Fibroblast of gingiva (primary cell): Measurements from ENCODE around the gene MPST.
"Not testable (repeated sequence)": the region's sequence is repeated elsewhere in the genome, so short reads cannot be mapped to it uniquely, and the experiment has no call there.

Experiments
- DNase-seq: peaks from one replicate; pipeline ENCODE4 v3.0.0-alpha.2; 2011; ENCODE audit warnings: low read depth

MPST gene

DNA sequence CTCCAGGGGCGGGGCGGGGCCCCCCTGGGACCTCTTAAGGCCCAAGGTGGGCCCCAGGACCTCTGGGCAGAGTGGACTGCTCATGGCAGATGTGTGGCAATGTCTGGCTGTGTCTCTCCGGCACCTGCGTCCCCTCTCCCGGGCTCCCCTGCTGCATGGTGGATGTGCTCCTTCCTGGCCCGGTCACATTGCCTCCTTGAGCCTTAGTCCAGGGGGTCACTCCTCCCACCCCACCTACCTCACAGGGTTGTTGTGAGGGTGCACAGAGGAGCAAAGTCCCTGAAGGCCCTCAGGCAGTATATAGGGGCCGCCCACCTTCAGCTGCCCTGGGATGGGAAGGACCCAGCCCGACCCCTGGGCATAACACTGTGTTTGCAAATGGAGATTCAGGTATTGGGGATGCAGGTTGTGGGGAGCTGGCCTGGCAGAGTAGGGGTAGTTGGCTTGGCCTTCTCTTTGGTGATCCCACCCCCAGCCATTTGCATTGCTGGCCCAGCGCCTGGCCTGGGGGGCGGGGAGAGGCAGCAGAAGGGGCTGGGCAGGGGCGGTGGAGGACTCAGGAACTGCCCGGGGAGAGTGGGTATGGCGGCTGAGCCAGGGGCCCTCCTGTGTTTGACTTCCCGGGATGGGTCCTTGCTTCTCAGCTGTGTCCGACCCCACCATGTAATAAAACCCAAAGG lies 43.3 kb downstream of the MPST start:
- no peak for DNase-seq

DNA sequence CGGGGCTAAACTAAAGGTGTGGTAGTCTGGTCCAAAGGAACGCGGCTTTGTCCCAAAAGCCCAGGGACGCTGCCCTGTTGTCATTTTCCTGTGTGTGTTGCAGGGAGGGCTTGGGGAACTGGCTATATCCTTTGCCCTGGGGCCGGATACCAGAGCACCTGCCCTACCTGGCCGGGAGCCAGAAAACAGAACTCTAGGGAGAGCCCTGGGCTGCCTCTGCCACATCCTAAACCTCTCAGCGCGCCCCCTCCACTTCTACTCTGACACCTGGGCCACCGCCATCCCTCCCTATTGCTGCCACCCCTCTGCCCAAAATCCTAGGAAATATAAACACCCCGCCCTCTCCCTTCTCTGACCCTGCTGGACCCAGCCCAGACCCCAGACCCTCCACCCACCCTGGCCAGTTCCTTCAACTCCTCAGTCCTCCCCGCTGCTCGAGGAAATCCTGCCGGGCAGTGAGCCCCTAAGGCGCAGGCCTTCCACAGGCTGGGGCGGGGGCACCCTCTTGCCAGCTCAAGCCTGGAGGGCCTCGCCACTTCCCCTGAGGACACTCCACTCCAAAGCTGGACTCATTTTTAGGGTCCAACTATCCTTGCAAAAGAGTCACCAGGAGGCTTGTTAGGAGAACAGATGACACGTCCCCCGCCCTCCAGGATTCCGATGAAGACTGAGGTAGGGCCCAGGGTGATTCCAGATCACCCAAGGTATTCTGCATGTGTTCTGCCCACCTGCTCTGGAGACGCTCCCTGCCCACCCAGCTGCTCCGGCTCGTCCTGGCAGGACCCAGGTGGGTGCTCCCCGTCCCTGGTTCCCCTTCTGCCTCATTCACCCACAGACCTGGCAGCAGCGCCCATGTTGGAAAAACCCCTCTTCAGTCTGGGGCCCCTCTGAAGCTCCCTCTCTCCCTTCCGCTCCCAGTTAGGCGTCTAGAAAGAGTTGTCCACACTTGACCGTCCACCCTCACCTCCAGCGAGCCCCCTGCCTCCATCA lies 44.2 kb downstream of the MPST start:
- no peak for DNase-seq

DNA sequence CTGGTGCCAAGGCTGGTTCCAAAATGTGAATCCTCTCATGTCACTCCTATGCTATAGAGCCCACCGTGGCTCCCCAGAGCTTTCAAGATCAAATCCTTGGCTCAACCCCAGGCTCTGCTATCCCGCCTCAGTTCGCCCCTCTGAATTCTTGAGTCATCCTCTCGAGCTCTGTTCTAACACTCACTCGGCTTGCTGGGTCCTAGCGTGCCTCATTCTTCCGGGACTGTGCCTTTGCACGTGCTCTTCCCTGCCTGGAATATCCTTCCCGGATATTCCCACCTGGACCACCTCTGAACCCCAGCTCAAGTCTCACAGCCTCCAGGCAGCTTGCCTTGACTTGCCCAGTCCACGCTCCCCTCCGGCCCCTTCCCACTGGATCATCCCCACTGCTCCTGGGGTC lies 45.0 kb downstream of the MPST start:
- DNase-seq: no peak

DNA sequence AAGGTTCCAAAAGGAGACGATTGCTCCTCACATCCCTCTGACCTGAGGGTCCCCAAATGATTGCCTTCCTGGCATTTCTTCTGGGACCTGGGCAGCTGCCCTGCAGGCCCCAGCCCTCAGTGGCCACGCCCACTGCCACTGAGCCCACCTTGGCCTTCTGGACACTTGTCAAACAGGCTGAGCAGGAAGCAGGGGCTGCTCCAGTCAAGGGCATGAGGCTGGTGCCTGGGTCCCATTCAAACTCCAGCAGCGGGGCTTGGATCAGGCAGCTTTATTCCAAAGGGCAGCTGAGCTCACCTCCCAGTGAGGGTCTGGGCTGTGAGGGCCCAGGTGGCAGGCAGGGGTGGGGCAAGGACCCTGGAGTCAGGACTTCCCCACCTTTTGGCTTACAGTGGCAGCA lies 45.6 kb downstream of the MPST start:
- DNase-seq: no peak

DNA sequence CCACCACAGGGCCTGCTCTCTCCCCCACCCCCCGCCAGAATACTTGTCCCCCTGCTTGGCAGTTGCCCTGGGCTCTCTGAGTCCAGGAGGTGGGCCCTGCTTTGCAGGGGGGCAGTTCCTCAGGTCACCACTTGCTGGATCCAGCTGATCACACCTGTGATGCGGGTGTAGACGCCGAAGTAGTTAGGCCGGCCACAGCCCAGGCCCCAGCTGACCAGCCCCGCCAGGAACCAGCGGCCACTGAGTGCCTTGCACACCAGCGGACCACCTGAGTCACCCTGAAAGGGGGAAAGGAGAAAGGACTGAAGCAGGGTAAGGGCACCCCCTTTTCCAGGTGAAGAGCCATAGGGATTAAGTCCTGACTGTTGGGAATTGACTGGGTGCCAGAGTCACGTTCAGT lies 46.4 kb downstream of the MPST start:
- DNase-seq: no peak

DNA sequence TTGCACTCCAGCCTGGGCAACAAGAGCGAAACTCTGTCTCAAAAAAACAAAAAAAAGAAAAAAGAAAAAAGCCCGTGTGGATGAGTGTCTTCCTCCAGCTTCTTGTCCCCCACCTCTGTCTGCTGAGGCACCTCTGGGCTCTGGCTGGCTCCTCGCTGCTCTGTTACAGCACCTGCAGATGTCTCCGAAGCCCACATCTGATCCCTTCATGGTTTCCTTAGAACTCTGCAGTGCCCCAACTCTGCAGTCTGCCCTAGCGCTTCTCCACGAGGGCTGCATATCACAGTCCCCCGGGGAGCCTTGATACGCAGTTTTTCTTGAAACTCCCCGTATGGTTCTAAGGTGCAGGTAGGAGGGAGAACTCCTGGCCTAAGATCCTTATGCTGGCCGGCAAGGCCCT lies 47.9 kb downstream of the MPST start:
- DNase-seq: no peak

DNA sequence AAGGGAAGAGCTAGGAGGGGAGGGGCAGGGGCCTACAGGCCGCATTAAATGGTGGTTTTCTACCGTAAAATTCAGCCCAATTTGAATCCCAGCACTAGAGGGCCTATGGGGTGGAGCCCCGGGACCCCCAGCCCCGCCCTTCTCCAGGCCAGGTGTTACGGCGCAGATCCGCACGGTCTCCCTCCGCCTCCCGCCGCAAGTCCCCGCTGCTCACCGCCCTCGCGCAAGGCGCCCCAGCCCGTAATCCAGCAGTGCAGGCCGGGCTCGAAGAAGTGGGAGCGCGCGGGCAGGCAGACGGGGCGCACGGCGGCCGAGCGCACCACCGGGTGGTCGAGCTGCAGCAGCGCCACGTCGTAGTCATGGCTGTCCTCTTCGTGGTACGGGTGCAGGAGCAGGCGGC lies 49.3 kb downstream of the MPST start:
- no peak for DNase-seq

DNA sequence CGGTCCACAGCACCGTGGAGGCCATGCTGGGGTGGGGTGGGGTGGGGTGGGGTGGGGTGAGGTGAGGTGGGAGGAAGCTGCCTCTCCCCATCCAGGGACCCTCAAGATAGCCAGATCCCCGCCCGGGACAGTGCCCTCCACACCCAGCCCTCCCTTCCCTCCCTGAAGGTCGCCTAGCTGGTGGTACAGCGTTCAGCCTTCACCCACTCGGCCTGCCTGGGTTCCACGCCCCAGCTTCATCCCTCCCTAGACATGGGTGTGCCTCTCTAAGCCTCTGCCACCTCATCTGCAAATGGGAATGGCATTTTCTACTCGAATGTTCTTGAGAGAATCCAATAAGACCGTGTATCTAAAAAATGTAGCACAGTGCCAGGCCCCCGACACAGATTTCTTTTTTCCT lies 49.8 kb downstream of the MPST start:
- no peak for DNase-seq

DNA sequence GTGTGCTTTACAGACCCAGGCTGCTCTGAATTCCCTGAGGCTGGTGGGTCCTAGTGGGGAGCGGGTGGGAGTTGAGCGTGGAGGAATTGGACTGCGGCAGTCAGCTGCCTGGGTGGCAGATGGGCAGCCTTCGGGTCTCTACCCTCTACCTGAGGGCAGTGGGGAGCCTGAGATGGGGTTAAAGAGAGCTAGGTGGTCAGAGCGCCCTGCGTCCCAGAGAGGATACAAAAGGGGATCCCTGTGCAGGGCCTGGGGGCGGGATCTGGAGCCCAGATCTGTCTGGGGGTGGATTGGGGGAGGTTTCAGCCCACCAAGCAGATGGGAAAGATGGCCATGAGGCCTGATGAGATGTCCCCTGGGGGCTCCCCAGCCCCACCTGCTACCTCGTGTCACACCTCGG lies 50.2 kb downstream of the MPST start:
- no peak for DNase-seq

DNA sequence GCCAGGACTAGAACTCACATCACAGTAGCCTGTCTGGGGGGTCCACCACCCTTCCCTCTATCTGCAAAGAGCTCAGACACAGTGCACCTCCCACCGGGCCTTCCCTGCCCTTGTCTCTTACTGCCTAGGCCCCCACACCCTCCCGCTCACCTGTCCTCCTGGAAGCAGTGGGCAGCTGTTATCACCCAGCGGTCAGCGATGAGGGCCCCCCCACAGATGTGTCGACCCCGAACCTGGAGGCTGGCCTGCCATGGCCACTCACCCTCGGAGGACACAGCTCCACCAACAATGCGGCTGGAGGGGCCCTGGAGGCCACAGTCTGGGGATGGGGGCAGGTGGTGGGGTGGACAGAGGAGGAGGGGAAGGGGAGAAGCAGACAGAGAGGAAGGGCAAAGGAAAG lies 50.8 kb downstream of the MPST start:
- no peak for DNase-seq

DNA sequence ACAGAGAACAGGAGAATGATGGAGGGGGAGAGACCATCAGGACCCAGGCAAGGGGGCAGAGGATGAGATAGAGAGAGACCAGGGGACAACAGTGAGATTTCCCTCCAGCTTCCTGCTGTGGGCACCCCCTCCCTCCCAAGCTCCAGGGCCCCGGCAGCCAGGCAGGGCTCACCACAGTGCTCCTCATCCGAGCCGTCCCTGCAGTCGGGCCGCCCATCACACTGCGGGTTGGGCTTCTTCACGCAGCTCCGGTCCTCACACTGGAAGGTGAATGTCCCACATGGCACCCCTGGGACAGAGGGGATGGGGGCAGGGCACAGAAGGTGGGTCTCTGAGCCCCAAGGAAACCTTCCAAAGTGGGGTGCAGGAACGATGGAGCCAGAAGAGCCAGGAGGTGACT lies 51.2 kb downstream of the MPST start:
- no peak for DNase-seq

DNA sequence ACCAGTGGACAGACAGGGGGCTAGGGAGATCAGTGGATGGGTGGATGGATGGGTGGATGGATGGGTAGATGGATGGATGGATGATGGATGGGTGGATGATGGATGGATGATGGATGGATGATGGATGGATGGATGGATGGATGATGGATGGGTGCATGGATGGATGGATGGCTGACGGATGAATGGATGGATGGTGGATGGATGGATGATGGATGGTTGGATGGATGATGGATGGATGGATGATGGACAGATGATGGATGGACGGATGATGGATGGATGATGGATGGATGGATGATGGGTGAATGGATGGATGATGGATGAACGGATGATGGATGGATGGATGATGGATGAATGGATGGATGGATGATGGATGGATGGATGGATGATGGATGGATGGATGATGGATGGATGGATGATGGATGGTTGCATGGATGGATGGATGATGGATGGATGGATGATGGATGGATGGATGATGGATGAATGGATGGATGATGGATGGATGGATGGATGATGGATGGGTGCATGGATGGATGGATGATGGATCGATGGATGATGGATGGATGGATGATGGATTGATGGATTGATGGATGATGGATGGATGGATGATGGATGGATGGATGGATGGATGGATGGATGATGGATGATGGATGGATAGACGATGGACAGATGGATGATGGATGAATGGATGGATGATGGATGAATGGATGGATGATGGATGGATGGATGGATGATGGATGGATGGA lies 52.5 kb downstream of the MPST start:
- not testable (repeated sequence) for DNase-seq

DNA sequence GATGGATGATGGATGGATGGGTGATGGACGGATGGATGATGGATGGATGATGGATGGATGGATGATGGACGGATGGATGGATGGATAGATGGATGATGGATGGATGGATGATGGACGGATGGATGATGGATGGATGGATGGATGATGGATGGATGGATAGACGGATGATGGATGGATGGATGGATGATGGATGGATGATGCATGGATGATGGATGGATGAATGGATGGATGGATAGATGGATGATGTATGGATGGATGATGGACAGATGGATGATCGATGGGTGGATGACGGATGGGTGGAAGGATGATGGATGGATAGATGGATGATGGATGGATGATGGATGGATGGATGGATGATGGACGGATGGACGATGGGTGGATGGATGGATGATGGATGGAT lies 53.1 kb downstream of the MPST start:
- no peak for DNase-seq

DNA sequence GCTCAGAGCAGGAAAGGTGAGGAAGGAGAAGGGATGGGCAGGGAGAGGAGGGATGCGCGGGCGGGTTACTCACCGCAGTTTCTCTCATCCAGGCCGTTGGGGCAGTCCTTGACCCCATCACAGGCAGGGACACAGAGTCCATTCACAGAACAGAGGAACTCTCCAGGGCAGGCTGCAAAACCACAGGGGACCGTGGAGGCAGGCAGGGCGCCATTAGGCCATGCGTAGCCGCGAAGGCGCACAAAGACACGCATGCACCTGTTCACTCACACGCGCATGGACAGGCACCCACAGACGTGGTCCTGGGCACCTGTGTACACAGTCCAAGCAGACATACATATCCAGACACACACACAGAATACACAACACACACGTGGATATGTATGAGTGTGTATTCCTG lies 55.0 kb downstream of the MPST start:
- no peak for DNase-seq

DNA sequence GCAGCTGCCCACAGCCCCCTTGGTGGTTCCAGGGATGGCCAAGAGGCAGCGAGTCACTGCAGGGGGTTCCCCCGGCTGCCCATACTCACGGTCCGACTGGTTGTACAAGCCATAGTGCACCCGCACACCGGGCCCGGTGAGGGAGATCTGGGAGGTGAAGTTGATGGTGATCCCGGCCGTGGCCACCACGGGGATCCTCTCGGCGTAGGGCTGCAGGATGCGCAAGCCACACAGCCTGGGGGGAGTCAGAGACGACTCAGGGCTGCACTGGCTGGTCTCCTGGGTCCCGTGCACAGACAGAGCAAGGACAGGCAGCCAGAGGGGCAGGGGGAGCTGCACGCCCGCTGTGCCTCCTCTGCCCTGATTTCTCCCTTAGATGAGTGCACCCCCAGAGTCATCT lies 55.5 kb downstream of the MPST start:
- DNase-seq: no peak

DNA sequence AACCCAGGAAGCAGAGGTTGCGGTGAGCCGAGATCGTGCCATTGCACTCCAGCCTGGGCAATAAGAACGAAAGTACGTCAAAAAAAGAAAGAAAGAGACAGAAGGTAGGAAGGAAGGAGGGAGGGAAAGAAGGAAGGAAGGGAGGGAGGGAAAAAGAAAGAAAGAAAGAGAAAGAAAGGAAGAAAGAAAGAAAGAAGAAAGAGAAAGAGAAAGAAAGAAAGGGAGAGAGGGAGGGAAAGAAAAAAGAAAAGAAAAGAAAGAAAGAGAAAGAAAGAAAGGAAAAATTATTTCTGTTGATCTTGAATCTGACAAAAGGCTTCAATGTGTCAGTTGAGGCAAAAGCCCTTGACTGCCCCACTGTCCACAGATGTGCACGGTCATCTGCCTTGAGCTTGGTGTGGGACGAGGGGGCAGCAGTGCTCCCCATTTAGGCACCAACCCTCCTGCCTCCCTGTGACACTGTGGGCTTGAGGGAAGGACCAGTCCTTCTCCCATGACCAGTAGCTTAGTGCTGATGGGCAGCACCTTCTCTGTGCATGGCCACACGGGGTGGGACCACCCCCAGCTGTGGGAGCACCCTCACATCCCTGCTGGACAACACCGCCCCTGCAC lies 56.4 kb downstream of the MPST start:
- DNase-seq: no peak

DNA sequence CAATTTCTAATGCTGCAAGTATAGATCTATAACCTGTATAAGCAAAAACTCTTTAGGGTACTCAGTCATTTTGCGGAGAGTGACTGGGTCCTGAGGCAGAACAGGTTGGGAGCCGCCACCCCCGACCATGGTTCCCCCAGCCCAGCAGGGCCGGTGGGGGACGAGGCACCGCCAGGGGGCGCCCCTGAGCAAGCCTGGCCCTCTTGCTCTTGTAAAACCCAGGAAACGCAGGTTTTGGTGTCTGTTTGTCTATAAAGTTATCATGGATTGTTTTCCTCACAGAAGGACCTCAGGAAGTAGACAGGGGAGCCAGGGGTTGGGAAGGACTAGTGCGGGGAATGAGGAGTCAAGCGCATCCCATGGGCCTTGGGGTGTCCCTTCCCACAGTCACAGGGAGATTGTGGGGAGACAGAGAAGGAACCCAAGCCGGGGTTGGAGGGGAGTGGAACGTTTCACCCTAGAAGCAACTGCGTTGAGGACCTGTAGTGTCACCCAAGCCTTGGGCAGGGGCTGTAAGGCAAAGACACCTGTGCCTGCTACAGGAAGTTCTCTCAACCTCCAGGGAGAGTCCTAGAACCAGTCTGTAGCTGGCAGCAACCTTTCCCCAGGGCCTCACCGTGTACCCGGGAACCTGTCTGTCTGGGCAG lies 58.4 kb downstream of the MPST start:
- DNase-seq: peak; percentile 14

DNA sequence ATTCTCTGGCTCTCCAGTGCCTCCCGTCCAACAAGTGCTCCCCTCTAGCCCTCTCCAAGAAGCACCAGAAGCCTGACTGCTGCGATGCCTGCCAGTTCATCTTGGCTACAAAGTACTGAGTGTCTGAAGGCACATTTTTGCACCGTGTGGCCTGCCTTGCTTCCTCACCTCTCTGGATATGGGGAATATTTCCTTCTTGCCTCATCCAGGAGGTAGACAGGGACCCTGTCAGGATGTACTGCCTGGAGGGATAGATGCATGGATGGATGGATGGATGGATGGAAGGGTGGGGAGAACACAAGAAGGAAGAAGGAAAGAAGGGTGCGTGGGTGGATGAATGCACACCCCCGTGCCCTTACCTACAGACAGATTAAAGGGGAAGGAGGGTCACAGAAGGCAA lies 59.6 kb downstream of the MPST start:
- DNase-seq: no peak
